Stimulated activated CD8-positive, alpha-beta memory T cell treated with anti-CD3 and anti-CD28 coated beads, Interleukin-12 subunit alpha, Interleukin-12 subunit beta, amount 100 ng/mL, for 4 hours (primary cell): ENCODE data around the gene ASPA.
A peak's percentile ranks its signal among the peaks of the same experiment; 100 is the strongest.

Experiments
- DNase-seq: peaks from one replicate; pipeline ENCODE4 v3.0.0-alpha.2; 2020; ENCODE audit warnings: low read depth

The ASPA gene

DNA sequence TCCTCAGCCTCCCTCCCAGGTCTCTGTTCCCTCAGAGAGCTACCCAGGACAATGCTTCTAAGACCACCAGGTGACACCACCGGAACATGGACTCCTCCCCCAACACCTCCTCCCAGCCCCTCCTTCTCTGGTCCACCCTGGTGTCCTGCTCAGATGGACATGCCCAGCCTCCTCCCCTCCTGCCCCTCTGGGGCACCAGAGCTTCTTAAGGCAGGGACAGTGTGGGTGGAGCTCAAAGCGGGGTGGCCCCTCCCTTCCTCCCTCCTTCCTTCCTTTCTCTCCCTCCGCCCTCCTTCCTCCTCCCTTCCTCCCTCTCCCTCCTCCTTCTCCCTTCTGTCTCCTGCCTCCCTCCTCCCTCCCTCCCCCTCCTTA is 59.1 kb downstream of the ASPA start:
- no peak for DNase-seq

DNA sequence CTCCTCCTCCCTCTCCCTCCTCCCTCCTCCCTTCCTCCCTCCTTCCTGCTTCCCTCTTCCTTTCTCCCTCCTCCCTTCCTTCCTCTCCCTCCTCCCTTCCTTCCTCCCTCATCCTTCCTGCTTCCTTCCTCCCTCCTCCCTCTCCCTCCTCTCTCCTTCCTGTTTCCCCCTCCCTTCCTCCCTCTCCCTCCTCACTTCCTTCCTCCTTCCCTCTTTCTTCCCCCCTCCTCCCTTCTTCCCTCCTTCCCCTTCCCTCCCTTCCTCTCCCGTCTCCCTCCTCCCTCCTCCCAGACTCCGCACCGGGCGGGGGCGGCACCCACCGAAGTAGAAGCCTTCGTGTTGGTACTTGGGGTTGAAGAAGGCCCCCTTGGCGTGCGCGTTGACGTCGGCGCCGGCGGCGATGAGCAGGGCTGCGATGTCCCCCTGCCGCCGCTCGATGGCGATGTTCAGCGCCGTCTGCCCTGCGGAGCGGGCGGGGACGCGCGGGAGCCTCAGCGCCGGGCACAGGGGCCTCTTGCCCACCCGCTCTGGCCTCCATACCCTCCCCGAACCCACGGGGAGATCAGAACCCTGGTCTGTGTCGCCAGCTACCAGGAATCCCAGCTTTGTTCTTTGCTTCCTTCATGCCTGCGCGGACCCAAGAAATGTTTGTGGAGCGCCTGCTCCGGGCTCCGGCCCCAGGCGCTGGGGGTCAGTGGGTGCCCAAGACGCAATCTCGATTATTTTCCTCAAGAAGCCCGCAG is 59.6 kb downstream of the ASPA start:
- DNase-seq: peak; percentile 15

DNA sequence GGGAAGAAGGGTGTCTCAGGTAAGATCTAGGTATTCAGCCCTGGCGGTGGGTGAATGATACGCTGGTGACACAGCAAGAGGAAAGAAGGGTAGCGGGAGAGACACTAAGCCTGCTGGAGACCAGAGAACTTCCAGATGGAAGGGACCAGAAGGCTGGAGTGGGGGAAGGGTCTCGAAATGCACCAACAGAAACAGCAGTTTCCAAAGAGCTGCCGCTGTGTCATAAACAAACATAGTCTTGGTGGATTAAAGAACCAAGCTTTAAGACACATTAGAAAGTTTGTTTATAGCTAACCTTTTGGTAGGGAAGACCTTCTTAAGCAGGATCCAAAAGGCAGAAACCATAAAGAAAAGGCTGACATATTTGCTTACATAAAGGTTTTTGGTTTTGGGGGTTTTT is 60.9 kb downstream of the ASPA start:
- no peak for DNase-seq

DNA sequence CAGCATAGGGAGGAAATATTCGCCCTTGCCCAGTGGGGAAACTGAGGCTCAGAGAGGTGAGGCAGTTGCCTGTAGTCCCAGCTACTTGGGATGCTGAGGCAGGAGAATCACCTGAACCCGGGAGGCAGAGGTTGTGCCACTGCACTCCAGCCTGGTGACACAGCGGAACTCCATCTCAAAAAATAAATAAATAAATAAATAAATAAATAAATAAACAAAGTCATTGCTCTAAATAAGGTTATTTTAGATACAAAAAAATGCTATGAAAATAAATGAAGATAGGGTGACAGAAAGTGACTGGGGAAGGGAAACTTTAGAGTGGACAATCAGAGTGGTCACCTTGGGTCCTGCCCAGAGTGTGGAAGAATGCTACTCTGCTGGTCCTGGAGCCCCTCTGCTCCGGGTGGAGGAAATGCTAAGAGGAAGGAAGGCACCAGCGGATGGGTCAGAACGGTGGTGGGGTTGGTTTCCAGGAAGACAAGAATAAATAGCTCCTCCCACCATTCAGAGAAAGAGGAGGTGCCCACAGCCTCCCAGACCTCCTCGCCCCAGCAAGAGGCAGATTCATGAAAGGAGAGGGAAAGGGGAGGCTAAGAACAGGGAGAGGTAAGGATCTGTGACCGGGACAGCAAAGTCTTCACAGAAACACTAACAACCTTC is 64.2 kb downstream of the ASPA start:
- no peak for DNase-seq

DNA sequence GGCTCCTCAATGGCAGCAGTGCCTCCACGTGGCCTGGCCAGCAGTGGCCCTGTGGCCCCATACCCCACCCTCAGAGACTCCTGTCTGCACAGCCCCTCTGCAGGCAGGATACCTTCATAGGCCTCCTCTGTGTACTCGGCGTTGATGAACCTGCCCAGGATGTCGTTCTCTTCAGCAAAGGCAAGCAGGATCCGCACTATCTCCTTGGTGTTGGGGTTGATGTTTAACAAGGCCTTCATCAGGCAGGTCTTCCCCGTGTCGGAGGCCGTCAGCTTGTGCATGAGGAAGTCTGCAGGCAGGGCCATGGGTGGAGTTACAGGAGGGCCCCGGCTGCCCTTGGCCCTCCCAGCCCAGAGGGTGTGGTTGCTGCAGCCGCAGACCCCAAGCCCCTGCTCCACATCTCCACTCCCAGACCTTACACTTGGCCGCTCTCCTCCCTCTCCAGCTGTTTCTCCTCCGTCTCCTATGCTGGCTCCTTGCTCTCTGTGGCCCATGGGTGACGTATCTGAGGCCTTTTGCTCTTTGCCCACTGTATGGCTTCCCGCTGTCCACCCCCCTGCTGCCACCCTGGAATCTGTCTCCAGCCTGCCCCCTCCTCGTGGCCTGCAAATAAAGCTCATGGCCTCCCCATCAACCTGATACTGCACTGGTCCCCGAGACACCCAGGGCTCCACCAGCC is 66.8 kb downstream of the ASPA start:
- DNase-seq: no peak

DNA sequence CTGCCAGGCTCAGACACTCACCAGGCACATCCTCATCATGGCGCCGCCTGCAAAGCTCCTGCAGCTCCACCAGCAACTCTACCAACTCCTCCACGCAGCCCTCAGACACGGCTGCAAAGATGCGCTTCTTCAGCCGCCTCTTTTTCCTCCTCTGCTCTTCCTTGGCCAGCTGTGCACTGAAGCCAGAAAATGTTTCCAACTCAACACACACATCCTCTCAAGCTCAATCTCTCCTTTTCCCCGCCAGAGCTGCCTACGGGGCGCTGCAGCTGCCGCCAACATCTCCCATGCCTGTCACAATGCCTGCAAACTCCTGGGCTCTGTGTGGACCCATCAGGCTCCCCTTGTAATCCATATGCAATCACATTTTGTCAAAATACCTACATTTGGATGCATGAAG is 67.7 kb downstream of the ASPA start:
- DNase-seq: no peak

DNA sequence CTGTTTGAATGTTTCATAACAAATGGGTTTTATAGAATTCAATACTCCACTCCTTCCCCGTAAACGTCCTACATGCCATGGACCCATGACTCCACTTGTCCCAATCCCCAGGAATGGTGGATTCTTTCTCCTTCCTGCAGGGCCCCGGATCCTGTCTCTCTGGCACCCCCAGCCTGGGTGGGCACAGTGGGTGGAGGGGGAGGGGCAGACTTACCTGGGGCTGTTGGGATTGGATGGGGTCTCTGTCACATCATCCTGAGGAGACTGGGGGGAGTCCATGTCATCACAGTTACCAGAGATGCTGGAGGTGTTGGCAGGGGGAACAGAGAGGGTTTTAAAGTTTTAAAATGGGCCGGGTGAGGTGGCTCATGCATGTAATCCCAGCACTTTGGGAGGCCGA is 68.6 kb downstream of the ASPA start:
- no peak for DNase-seq

DNA sequence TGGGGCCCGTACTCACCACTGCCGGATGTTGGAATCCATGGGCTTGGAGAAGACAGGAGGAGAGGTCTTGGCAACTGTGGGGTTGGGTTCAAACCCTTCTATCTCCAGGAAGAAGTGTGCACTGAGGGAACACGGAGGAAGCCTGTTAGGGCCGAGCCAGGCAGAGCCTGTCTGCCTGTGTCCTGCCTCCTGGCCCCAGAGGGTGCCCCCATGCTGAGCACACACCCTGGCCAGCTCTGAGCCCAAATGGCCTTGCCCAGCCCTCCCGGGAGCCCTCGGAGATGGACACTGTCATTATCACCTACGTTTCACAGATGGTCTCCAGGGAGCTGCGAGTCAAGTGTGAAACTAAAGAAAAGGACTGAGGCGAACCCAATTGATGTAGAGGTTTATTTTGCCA is 69.4 kb downstream of the ASPA start:
- DNase-seq: no peak

DNA sequence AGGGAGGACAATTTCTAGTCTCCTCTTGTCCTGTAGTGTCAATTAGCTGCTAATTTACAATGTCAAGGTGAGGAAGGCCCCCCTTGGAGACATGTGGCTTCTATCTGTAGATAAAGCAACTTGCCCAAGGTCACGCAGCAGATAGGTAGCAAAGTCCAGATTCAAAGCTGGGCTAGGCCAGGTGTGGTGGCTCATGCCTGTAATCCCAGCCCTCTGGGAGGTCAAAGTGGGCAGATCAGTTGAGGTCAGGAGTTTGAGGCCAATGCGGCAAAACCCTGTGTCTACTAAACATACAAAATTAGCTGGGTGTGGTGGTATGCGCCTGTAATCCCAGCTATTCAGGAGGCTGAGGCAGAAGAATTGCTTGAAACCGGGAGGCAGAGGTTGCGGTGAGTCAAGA is 70.7 kb downstream of the ASPA start:
- no peak for DNase-seq

DNA sequence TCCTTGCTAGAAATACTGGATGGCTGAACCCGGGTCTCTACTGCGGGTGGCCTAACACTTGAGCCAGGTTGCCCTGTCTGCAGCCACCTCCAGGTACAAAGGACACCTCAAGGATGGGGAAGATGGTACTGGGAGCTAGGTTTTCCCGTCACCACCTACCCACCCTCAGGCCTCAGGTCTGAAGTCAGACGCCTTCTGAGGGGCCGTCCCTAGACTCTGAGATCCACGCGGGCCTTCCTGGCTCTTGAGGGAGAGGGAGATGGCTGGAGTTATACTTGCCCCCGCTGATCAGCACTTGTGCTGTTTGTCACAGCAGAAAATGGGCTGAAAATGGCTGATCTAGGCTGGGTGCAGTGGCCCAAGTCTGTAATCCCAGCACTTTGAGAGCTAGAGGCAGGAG is 71.2 kb downstream of the ASPA start:
- no peak for DNase-seq

DNA sequence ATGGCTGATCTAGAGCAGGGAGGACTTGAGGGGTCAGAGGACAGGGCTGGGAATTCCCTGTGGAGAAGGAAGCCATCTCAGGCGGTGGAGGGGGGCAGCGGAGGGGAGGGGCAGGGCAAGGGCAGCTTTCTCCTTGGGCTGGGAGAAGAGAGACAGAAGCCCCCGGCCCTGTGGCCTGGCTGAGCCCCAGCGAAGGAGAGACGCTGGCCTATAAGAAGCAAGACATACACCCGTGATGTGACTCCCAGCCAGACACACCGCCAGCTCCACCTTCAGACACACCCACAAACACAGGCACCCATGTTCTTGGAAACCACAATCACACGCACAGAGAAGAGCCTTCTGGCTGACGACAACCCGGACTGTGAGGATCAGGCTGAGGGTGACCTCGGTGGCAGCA is 71.8 kb downstream of the ASPA start:
- DNase-seq: no peak

DNA sequence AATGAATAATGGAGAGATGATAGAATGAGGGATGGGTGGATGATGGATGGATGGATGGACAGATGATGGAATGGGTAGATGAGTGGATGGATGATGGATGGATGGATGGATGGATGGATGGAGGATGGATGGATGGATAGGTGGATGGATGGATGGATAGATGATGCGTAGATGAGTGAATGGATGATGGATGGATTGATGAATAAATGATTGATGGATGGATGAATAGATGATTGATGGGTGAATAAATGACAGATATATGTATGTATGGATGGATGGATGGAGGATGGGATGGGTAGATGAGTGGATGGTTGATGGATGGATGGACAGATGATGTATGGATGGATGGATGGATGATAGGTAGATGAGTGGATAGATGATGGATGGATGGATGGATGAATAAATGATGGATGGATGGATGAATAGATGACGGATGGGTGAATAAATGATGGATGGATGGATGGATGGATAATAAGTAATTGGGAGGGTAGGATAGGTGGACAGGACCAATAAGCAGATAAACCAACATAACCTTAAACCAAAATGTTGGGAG is 73.9 kb downstream of the ASPA start:
- DNase-seq: no peak

DNA sequence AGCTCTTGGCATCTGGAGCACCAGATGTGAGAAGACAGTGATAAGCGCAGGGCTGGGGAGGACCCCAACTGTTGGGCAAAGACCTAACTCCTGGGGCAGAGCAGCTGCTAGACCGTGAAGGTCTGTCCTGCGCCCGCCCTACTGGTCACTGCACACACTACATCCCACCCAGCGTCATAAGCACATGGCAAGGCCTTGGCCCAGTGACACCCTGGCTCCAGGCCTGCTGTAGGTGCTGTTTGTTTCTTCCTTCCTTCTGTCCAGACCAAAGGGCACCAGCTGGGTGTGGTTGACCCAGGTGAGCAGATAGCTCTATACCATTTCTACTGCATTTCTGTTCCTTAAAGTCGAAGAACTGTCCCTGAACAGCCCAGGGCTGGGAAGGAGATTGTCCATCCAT is 75.4 kb downstream of the ASPA start:
- no peak for DNase-seq

DNA sequence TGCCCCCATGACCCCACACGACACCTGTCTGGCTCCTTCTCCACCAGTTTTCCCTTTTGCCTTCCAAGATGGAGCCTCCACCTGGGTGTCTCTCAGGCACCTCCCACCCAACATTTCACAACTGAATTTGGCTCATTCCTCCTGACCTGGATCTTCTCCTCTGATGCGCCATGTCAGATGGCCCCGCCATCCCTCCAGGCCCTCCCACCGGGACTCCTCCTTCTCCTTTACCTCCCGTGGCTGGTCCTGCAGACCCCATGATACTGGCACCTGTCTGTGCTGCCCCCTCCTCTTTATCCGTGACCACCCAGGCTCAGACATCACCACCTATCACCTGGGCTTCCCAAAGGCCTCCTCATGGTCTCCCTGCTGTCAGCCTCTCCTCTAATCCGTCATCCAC is 77.1 kb downstream of the ASPA start:
- DNase-seq: no peak
